Right forelimb (tissue), 1 donor: Measurements from ENCODE around the gene LAT.

Source experiments
- DNase-seq: peaks from one replicate; pipeline ENCODE4 v3.0.0-alpha.2; 2018

The LAT gene

DNA sequence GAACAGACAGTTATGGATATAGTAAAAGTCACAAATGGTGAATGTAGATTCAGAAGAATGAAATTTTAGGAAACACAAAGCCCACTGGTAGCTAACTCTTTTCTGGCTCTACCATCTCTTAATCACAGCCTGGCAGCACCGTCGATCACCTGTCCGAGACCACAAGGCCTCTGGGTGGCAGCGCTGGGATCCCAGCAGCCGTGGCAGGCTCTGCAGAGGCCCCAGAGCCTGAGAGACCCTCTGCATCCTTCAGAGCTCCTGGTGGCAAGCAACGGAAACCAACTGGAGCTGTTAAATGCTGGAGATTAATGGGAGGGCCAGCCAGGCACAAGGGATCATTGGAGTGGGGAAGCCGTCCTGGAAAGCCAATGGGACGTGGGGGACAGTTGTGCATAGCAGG lies 26.3 kb downstream of the LAT start:
- no peak for DNase-seq

DNA sequence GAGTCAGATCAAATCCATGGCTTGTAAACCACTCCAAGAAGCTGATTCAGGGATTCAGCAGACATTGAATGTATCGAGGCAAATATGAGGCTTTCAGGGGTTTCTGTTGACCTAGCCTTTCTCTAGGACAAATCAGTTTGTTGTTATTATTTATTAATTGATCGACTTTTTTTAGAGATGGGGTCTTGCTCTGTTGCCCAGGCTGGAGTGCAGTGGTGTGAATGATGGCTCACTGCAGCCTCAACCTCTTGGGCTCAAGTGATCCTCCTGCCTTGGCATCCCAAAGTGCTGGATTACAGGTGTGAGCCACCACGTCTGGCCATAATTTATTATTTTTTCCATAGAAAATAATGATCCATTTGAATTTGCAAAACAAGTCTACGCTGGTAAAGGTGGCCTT lies 27.0 kb downstream of the LAT start:
- no peak for DNase-seq

DNA sequence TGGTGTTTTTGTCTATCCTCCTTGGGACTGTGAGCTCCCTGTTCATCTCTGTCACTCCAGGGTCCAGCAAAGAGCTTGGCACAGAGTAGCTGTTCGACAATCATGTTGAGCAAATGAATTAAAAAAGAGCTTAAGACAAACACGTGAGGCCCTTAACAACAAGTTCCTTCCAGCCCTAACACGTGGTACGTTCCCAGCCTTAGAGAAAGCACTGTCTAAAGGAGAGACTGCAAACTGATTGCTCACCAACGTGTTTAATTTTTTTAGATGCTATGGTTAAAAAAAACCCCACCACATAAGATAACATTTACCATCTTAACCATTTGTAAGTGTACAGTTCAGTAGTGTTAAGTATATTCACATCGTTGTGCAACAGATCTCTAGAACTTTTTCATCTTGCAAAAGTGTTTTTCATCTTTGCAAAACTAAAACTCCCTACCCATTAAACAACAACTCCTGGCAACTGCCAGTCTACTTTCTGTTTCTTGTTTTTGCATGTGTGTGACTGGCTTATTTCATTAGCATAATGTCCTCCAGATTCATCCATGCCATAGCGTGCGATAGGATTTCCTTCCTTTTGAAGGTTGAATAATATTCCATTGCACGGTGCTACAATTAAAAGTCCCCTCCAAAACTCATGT lies 28.2 kb downstream of the LAT start:
- DNase-seq = no peak

DNA sequence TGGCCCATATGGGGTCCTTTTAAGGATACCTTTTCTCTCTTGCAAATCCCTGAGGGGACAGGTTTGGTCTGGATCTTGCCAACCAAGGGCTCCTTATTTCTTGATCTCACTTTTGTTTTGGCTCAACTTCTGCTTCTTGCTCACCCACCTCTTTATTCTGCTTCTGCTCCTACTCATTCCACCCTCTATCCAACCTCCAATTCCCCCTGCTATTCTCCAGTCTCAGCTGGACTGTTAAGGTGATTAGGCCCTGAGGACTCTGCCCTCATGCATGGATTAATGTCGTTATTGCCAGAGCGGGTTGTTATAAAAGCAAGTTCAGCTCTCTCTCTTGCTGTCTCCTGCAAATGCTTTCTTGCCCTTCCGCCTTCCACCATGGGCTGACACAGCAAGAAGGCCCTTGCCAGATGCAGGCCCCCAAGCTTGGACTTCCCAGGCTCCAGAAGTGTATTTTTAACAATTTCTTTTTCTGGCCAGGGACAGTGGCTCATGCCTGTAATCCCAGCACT lies 29.8 kb downstream of the LAT start:
- DNase-seq = no peak

DNA sequence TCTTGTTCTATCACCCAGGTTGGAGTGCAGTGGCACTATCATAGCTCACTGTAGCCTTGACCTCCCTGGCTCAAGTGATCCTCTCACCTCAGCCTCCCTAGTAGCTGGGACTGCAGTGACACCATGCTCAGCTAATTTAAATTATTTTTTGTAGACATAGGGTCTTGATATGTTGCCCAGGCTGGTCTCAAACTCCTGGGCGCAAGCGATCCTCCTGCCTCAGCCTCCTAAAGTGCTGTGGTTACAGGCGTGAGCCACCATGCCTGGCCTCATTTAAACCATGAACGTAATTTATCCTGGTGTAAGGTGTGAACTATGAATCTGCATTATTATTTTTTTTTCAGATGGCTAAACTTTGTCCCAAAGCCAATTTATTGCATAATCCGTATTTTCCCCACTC lies 37.3 kb downstream of the LAT start:
- DNase-seq = no peak

DNA sequence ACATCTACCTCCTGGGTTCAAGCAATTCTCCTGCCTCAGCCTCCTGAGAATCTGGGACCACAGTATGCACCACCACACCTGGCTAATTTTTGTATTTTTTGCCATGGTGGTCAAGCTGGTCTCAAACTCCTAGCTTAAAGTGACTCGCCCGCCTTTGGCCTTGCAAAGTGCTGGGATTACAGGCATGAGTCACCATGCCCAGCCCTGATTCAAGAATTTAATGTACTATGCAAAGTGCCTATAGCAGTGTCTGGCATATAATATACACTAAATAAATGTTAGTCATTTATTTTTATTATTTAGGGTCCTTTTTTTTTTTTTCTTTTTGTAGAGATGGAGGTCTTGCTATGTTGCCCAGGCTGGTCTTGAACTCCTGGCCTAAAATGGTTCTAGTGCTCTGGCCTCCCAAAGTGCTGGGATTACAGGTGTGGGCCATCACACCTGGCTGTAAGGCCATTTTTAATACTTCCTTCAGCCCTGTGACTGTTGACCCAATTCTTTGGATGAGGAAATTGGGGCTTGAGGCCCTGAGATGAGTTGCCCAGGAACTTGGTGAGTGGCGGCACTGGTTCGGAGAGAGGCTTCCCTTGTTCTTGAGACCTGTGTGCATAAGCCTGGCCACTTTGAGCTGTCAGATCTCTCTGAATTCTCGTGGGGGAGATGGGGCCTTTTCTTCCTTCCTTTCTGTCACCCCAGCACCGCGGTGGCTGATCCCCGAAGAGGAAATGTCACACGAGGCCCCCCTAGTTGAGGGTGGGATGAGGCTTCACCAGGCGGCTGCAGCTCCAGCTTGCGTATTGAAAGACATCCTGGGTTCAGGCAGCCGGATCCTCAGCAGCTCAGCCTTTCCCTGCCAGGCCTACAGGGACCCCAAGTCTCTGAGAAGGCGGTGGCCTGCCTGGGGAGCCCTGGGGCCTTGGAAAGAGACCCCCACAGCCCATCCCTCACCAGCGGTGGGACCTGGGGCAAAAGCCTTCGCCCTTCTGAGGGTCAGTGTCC lies 38.7 kb downstream of the LAT start:
- no peak for DNase-seq

DNA sequence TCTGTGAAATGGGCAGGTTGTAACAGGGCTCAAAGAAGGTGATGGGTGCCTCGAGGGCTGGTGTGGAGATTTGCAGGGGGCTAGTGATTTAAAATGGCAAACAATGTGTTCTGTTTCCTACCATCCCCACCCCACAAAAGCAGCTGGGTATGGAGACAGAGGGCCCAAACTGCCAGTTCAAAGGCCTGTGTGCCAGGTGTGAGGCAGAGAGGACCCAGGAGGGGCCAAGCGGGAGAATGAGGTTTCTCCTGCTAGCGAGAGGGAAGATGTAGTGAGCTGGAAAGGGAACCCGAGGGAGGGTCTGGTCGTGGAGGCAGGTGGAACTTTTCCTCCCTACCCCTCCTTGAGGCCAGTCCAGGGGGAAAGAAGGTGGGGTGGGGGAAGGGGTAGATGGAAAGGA lies 39.4 kb downstream of the LAT start:
- no peak for DNase-seq

DNA sequence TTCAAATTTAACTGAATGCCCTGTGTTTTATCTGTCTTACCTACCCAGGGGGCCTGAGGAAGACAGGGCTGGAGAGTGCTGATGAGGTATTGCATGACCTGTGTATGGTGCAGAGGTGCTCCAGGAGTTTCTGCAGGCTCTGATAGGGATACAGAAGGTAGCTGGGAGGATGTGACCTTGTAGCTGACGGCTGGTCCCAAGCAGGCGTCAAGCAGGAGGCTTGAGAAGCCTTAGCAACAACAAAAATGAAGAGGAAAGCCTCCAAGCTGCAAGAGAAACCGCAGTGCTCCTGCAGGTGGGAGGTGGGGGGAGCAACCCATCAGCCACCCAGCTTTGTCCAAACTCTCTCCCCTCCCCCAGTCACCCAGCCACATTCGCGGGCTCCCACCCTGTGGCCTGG lies 40.4 kb downstream of the LAT start:
- DNase-seq = no peak

DNA sequence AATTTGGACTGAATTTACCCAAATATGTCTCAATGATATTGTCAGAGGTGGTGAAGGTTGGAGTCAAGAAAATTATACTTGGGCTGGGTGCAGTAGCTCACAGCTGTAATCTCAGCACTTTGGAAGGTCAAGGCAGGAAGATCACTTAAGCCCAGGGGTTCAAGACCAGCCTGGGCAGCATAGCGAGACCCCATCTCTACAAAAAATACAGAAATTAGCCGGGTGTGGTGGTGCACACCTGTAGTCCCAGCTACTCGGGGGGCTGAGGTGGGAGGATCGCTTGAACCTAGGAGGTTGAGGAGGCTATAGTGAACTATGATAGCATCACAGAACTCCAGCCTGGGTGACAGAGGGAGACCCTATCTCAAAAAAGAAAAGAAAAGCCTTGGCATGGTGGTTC lies 40.9 kb downstream of the LAT start:
- no peak for DNase-seq

DNA sequence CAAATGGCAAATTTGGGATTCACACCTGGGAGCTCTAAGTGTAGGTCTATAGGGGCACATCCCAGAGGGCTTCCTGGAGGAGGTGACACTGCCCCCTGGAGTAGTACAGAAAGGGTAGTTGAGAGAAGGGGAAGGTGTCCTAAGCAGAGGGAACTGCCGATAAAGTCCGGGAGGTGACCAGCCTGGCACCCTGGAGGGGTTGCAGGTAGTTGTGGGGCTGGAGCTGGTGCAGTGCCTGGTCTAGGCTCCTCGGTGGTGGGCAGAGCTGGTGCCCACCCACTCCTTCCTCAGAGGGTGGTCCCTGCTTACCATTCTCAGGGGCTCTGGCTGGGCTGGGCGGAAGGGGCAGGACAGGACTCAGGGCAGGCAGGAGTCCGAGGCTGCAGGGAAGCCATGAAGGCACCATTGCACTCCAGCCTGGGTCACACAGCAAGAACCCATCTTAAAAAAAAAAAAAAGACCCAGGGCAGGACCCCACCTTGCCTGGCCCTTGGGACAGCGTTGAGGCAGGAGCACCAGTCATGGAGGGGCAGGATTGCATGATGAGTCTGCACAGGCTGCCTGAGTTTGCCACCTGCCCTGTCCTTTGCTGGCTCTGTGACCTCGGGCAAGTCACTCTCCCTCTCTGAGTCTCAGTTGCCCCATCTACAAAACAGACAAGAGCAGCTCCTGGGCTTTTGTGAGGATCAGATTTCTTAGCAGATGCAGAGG lies 43.8 kb downstream of the LAT start:
- no peak for DNase-seq

DNA sequence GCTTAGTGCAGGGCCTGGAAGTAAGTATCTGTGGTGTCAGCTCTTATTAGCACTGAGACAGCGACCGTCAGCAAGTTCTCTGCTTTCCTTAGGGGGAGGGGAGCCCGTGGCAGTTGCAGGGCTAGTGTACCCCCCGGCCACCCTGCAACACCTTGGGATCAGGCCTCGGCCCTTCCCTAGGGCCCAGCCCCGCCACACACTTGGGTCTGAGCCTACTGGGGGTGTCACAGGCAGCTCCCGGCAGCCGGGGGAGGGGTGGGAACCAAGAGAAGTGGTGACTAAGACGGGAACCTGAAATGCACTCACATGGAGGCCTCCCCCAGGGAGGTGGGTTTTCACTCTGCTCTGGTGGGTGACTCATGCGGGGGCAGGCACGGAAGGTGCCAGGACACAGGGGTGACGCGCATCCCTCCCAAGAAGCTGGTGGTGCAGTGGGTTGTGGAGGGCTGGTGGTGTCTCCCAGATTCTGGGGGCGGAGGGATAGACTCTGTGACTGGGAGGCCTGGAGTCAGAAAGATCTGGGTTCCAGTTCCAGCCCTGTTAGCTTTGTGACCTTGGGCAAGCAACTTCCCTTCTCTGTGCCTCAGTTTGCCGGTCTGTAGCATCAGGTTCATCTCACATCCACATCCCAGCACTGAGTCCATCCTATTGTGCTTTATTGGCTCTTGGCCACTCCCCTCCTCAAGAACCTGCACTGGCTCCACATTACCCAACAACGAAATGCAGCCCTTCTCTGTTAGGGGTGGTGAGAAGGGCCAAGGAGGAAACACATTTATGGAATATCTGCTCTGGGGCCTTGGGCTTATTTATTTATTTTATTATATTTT lies 44.5 kb downstream of the LAT start:
- no peak for DNase-seq

DNA sequence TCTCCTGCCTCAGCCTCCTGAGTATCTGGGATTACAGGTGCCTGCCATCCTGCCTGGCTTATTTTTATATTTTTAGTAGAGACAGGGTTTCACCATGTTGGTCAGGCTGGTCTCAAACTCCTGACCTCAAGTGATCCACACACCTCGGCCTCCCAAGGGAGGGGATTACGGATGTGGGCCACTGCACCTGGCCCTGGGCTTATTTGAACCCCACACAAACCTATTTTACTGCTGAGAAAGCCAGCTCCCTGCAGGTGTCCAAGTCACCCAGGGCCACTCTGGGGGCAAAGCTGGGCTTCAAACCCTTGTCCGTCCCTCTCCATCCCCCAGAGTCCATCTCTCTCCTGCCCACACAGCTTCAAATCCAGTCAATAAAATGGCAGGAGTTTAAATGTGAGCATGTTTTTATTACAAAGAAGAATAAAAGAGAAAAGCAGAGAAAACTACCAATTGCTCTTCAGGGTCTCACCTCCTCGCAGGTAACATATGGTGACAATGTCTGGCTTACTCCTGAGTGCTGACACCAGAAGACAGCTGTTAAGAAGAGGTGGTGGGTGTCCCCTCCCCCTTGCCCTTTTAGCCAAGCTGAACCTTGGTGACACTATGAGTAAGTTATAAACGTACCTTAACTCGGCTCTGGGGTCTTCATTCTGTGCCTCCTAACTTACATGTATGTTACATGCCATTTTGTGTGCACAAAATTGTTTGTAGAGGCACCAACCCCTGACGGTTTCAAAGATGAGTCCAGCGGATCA lies 45.4 kb downstream of the LAT start:
- DNase-seq = no peak
